Keratinocyte (primary cell): Measurements from ENCODE around the gene GATA3. TPM values are rescaled to one million over a fixed set of nuclear protein-coding genes. Genes with fewer than 3 reads are reported as not detected.

Experiments
- DNase-seq: peaks from one replicate; pipeline ENCODE4 v3.0.0-alpha.2; 2011; ENCODE audit warnings: low read depth, missing footprints, low spot score
- FAIRE-seq: peaks from 2 replicates; lab custom pipeline; 2011; peaks lifted over from hg19 to GRCh38; lab: Jason Lieb, UNC
- H2AFZ ChIP-seq: 2 replicates; pipeline ENCODE4 v1.6.0; 2012; ENCODE audit warnings: low read length, control low read depth, inconsistent platforms; ENCODE audit not compliant: control insufficient read depth
- H3K27ac ChIP-seq: 2 replicates; pipeline ENCODE4 v1.5.1; 2011; ENCODE audit warnings: low read length; ENCODE audit not compliant: control insufficient read depth, insufficient read depth
- H3K27me3 ChIP-seq: 3 replicates; pipeline ENCODE4 v1.6.0; 2011; ENCODE audit warnings: low read length; ENCODE audit not compliant: control insufficient read depth, insufficient read depth; ENCODE audit errors: extremely low read depth
- H3K36me3 ChIP-seq, 2 experiments: 2 replicates in 1 of 2; 3 replicates in 1 of 2; pipeline ENCODE4 v1.5.1; 2011; ENCODE audit warnings: low read length in 2 of 2, mild to moderate bottlenecking in 1 of 2; ENCODE audit not compliant: control insufficient read depth in 2 of 2, insufficient read depth in 2 of 2; ENCODE audit errors: extremely low read depth in 1 of 2
- H3K4me1 ChIP-seq: 3 replicates; pipeline ENCODE4 v1.5.1; 2011; ENCODE audit warnings: low read length; ENCODE audit not compliant: control insufficient read depth, insufficient read depth; ENCODE audit errors: extremely low read depth
- H3K4me2 ChIP-seq: 3 replicates; pipeline ENCODE4 v1.6.0; 2011; ENCODE audit warnings: low read depth, low read length; ENCODE audit not compliant: control insufficient read depth, insufficient read depth; ENCODE audit errors: extremely low read depth
- H3K4me3 ChIP-seq, 3 experiments: fragments of 200-600 bp in 1 of 3; sonication (generic) in 1 of 3; 2 replicates in 2 of 3; 3 replicates in 1 of 3; pipeline ENCODE4 v1.5.1; 2011 to 2016; ENCODE audit warnings: low read length in 3 of 3, mild to moderate bottlenecking in 3 of 3, control low read depth in 2 of 3, inconsistent platforms in 1 of 3, low read depth in 1 of 3, mixed read lengths in 1 of 3, mixed run types in 1 of 3, moderate library complexity in 1 of 3; ENCODE audit not compliant: control insufficient read depth in 2 of 3, insufficient read depth in 2 of 3; ENCODE audit errors: extremely low read depth in 1 of 3
- H3K79me2 ChIP-seq: 2 replicates; pipeline ENCODE4 v1.6.0; 2012; ENCODE audit warnings: low read length; ENCODE audit not compliant: control insufficient read depth, insufficient read depth
- H3K9ac ChIP-seq: 3 replicates; pipeline ENCODE4 v1.6.0; 2011; ENCODE audit warnings: low read length; ENCODE audit not compliant: control insufficient read depth, insufficient read depth; ENCODE audit errors: extremely low read depth
- H3K9me1 ChIP-seq: 3 replicates; pipeline ENCODE4 v1.6.0; 2011; ENCODE audit warnings: low read length; ENCODE audit not compliant: control insufficient read depth, insufficient read depth; ENCODE audit errors: extremely low read depth
- H3K9me3 ChIP-seq: 2 replicates; pipeline ENCODE4 v1.5.1; 2012; ENCODE audit warnings: low read depth, low read length; ENCODE audit not compliant: control insufficient read depth
- H4K20me1 ChIP-seq: 3 replicates; pipeline ENCODE4 v1.6.0; 2011; ENCODE audit warnings: low read length; ENCODE audit not compliant: control insufficient read depth, insufficient read depth; ENCODE audit errors: extremely low read depth
- CTCF ChIP-seq, 3 experiments: IDR thresholded peaks in 1 of 3; conservative IDR thresholded peaks in 1 of 3; optimal IDR thresholded peaks in 1 of 3; 2 replicates in 2 of 3; 3 replicates in 1 of 3; pipeline versions ENCODE3 to v1.5.1; 2011; ENCODE audit warnings: low read length in 3 of 3, mild to moderate bottlenecking in 3 of 3, moderate library complexity in 2 of 3, control low read depth in 1 of 3, inconsistent platforms in 1 of 3; ENCODE audit not compliant: insufficient read depth in 2 of 3; ENCODE audit errors: extremely low read depth in 1 of 3
- EZH2 ChIP-seq: IDR thresholded peaks from one replicate; pipeline ENCODE4 v1.6.1; 2012; ENCODE audit warnings: inconsistent platforms, mild to moderate bottlenecking, low read length, moderate library complexity
- dilution Hi-C: fragments of 300-500 bp; cut with MboI; formaldehyde crosslinking; loops from one replicate; pipeline ENCODE4 v1.7.0; 2020; ENCODE audit warnings: low sequenced_read_pairs; ENCODE audit not compliant: extremely low pct_ligation_motif_present
- polyA plus RNA-seq, 5 experiments: library from polyadenylated mRNA; depleted of rRNA in 3 of 5; stranded (reverse) in 3 of 5; stranded (forward) in 1 of 5; unstranded in 1 of 5; fragments of >200 nt; gene quantifications; 1 replicate in 1 of 5; 2 replicates in 3 of 5; 3 replicates in 1 of 5; pipeline versions ENCODE4 v1.2.1 to v1.2.3, GENCODE V29; 2011 to 2012; ENCODE audit warnings: missing spikeins in 2 of 5, low read depth in 1 of 5, low replicate concordance in 1 of 5

The GATA3 gene
- polyA plus RNA-seq, 1 donor (not counting 4 experiments of a cell fraction or from before 2014, with no cell fraction given) = 4.0 TPM

GRCh38 chr10:8058274-8059111 is 4.0 kb downstream of the GATA3 start:
- no peak for TF ChIP-seq EZH2
- no peak for TF ChIP-seq CTCF (optimal IDR thresholded peaks at IDR 0.05 in 1 of 3, IDR thresholded peaks at IDR 0.05 in 1 of 3, conservative IDR thresholded peaks at IDR 0.05 in 1 of 3; ENCODE audit: extremely low read depth in 1 of 3, insufficient read depth in 2 of 3, low read length in 3 of 3)
- H2AFZ ChIP-seq = no peak overlapping the region
- H3K9me1 ChIP-seq = no peaks in the 10 kb centered on the region
- H3K36me3 ChIP-seq = peaks cover 10 to 23% of the 10 kb centered on the region in 2 experiments
- H4K20me1 ChIP-seq = no peaks in the 10 kb centered on the region
- dilution Hi-C loops = no loop called here
- no peaks in the 10 kb centered on the region for H3K27me3 ChIP-seq
- no peaks in the 10 kb centered on the region for H3K9me3 ChIP-seq
- H3K9ac ChIP-seq = peak overlapping the region; percentile 86
- H3K4me1 ChIP-seq = peaks cover 61% of the 10 kb centered on the region
- peak overlapping the region; percentile 82 to 97 (median 87) for H3K4me3 ChIP-seq
- H3K27ac ChIP-seq = peak overlapping the region; percentile 82
- peak overlapping the region; percentile 95 for H3K4me2 ChIP-seq
- H3K79me2 ChIP-seq = peaks cover 82% of the 10 kb centered on the region
- FAIRE-seq (no peak), DNase-seq (no peak)

- H3K9me1 ChIP-seq = no peaks in the 10 kb centered on the region
- H3K9me3 ChIP-seq = no peaks in the 10 kb centered on the region
- H3K79me2 ChIP-seq = peaks cover 87% of the 10 kb centered on the region
- H4K20me1 ChIP-seq = no peaks in the 10 kb centered on the region
- peak; percentile 87 for FAIRE-seq
- DNase-seq = no peak
- TF ChIP-seq EZH2 (no peak), CTCF (optimal IDR thresholded peaks at IDR 0.05 in 1 of 3, IDR thresholded peaks at IDR 0.05 in 1 of 3, conservative IDR thresholded peaks at IDR 0.05 in 1 of 3; ENCODE audit: extremely low read depth in 1 of 3, insufficient read depth in 2 of 3, low read length in 3 of 3) (no peak)
- H3K27me3 ChIP-seq = no peaks in the 10 kb centered on the region
- peak overlapping the region; percentile 82 to 97 (median 87) for H3K4me3 ChIP-seq
- H3K4me1 ChIP-seq = peaks cover 69% of the 10 kb centered on the region
- peak overlapping the region; percentile 86 for H3K9ac ChIP-seq
- H3K36me3 ChIP-seq = peaks cover 14 to 27% of the 10 kb centered on the region in 2 experiments
- H3K27ac ChIP-seq = peak overlapping the region; percentile 82
- H2AFZ ChIP-seq = no peak overlapping the region
- dilution Hi-C loops = no loop called here
- peak overlapping the region; percentile 95 for H3K4me2 ChIP-seq
These were observed 4.9 kb downstream of the GATA3 start for GRCh38 chr10:8059191-8059936.
